ENCODE results near the gene TRDMT1. TPM values are rescaled to one million over a fixed set of nuclear protein-coding genes. Genes with fewer than 3 reads are reported as not detected.

The TRDMT1 gene
- polyA plus RNA-seq, 4 donors = 9.2 to 12.0 (median 10.6) TPM

GRCh38 chr10:17179002-17179401 is 22.5 kb downstream of the TRDMT1 start:
- DNase-seq (ENCODE audit: low read depth in 4 of 4, low spot score in 3 of 4) = no peak

DNA sequence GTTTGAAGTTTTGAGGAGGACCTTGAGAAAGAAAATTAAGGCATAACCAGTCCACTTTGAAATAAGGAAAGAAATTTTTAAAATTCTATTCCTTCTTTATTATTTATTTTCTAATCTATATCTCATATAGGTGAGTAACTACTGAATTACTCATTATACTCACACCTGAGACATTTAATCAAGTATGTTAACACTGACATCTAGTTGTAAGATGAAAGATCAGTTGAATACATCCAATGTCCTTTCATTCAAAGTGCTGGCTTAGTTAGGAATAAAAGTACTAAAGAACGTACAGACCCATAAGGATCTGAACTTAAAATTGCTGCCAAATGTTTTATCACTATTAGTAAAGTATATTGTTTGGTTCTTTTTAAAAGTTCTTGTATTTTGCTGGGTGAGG is 23.5 kb downstream of the TRDMT1 start:
- no peak for DNase-seq (ENCODE audit: low read depth in 4 of 4, low spot score in 3 of 4)

DNA sequence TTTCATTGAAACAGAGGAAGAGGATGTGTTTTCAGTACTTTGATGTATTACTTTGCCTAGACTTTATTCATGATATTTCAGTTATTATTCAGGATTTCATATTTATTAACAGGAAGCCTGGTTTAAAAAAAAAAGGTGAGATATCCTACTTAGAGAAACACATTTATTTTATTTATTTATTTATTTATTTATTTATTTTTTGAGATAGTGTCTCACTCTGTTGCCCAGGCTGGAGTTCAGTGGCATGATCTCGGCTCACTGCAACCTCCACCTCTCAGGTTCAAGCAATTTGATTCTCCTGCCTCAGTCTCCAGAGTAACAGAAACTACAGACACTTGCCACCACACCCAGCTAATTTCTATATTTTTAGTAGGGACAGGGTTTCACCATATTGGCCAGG is 24.5 kb downstream of the TRDMT1 start:
- no peak for DNase-seq (ENCODE audit: low read depth in 4 of 4, low spot score in 3 of 4)

GRCh38 chr10:17176091-17176490 is 25.4 kb downstream of the TRDMT1 start:
- no peak for DNase-seq (ENCODE audit: low read depth in 4 of 4, low spot score in 3 of 4)

GRCh38 chr10:17175551-17175950 is 25.9 kb downstream of the TRDMT1 start:
- no peak for DNase-seq (ENCODE audit: low read depth in 4 of 4, low spot score in 3 of 4)

DNA sequence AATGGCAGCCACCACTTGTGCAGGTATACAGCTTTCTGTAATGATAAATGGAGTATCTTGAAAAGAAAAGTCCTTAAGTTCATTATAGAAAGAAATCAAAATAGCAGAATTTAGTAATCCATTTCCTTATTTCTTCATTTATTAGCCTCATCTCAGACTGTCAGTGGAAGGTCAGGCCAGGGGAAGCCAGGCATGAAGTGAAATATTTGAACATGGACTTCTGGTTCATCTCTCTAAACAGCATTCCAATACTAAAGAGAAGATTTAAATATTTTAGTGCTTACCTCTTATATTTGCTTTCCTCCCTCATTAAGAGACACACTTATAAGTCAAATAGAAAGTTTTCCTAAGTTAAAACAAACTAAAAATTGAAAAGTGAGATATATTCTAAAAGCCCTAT is 26.8 kb downstream of the TRDMT1 start:
- no peak for DNase-seq (ENCODE audit: low read depth in 4 of 4, low spot score in 3 of 4)

DNA sequence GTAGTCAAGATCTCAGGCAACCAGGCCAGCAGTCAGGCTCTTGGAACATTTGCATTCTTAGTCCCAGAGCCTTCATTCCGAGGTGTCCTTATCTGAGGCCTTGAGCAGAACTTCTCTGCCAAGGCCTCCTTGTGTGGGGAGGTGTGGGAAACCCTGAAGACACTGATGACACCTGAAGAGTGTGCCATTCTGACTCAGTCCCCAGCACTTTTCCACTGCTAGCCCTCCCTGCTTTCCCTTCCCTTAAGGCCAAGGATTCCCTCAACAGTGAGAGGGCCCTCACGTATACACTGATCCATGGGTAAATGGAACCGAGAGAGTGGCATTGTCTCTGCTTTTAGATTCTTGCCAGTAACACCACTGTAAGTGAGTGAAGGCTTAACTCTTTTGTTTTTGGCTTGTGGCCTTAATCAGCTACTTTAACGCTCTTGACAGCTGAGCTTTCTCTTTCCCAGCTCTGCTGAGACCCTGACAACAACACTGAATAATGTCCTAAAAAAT is 30.3 kb downstream of the TRDMT1 start:
- no peak for DNase-seq (ENCODE audit: low read depth in 4 of 4, low spot score in 3 of 4)

- DNase-seq (ENCODE audit: low read depth in 4 of 4, low spot score in 3 of 4) = no peak
Observed at GRCh38 chr10:17169803-17170202, 31.7 kb downstream of the TRDMT1 start.

DNA sequence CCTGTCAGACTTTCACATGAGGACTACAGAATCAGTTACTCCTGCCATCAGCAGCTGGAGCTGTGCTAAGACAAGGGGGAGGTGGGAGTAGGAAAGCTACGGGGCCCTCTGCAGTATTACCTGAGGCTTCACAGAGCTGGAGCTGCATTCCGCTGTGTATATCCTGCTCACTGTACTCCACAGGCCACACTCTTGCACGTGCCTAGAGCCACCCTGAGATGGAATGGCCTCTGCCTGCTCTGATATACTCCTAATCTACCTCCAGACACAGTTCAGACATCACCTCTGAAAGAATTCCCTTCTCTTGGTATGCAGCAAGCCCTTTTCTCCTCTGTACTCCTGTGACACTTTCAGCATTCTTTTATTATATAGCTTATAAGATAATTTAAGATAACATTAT is 34.8 kb downstream of the TRDMT1 start:
- DNase-seq (ENCODE audit: low read depth in 4 of 4, low spot score in 3 of 4) = no peak

- DNase-seq (ENCODE audit: low read depth in 4 of 4, low spot score in 3 of 4) = no peak
Observed at GRCh38 chr10:17162828-17163227, 38.6 kb downstream of the TRDMT1 start.

DNA sequence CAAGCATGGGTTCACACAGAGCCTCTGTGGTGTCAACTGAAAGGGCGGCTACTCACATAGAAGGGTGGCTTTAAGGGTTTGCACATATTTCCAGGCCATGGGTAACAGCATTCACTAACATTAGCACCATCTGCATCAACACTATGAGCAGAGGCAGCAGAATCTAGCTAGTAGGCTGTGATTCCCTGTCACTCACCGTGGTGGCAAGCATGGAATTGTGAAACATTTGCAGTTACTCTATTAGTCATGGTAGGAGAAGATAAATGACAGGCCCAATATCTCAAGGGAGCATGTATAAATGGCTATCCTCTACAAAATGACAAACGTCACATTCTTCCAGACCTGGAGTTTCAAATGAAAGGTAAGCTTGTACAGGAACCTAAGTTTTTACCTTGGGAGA is 39.7 kb downstream of the TRDMT1 start:
- no peak for DNase-seq (ENCODE audit: low read depth in 4 of 4, low spot score in 3 of 4)

DNA sequence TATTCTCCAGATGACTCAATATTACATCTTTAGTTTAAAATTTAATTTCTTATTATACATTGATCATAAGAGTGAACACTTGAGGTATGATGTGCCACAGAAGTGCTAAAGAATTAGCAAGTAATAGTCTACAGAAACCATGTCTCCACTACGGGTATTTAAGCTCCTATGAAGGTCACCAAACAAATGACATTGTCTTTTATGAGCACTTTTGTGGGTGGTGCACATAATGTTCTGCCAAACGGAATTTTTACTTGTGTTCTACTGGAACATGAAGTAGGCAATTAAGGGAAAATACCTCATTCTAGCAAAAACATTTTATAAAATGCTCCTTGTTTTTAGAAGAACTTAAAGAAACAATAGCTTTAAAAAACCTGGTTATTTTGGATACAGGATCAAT is 44.4 kb downstream of the TRDMT1 start:
- no peak for DNase-seq (ENCODE audit: low read depth in 4 of 4, low spot score in 3 of 4)

GRCh38 chr10:17155826-17156225 is 45.6 kb downstream of the TRDMT1 start:
- DNase-seq (ENCODE audit: low read depth in 4 of 4, low spot score in 3 of 4) = no peak

- DNase-seq (ENCODE audit: low read depth in 4 of 4, low spot score in 3 of 4) = no peak
Observed at GRCh38 chr10:17154116-17154515, 47.4 kb downstream of the TRDMT1 start.

DNA sequence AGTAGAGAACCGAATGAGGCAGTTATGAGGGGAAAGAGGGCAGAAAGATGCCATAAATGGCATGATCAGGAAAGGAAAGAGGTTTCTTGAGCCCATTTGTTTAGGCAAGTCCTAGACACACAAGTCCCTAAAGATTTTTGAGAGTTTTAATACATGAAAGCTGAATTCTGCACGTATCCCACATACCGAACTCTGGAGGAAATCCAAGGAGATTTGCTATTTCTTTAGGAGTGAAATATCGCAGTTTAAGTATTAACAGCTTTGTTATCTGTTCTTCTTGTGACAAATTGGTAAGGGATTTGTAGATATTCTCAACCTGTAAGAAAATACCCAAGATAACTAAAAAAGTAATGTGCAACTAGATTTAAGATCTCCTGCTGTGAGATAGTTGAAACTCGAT is 48.2 kb downstream of the TRDMT1 start:
- no peak for DNase-seq (ENCODE audit: low read depth in 4 of 4, low spot score in 3 of 4)

DNA sequence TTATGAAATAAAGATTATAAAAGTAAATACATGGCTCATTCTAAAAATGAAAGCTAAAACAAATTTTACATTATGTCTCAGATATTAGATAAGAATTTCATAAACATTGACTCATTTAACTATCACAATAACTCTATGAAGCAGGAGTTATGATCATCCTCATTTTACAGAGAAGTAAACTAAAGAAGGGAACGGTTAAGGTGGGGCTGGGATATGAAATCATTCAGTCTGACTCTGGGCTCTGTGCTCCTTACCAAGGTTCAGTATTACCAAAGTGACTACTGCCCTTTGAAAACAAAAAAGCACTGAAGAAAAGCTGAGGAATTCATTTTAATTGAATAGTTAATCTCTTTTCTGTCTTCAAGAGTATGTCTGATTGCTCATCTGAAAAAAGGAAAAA is 49.8 kb downstream of the TRDMT1 start:
- DNase-seq (ENCODE audit: low read depth in 4 of 4, low spot score in 3 of 4) = no peak

DNA sequence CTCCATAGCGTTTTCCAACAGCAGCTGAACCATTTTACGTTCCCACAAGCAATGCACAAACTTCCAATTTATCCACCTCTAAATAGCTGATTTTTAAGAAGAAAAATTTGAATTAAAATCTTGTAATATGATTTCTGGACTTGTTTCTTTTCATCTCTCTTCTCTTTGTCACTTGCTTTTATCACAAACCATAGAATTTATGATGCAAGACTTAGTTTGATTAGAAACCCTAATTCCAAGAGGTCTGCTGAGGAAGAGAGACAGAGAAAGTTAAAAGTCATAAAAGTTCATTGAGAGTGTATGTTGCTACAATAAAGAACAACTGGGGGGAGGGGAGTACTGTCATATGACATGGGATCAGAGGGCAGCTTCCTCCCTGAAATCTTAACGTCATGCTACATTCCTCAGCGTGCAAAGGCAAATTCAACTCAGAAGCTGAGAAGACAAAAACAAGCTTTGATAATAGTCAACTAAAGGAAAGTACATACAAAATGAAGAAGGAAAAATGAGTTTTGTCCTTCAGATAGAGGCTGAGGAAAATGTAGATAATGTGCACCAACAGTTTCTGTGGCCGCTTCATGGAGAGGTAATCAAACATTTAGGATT is 53.5 kb downstream of the TRDMT1 start:
- peak; percentile 58 to 69 (median 62) for DNase-seq (ENCODE audit: low read depth in 4 of 4, low spot score in 3 of 4)

DNA sequence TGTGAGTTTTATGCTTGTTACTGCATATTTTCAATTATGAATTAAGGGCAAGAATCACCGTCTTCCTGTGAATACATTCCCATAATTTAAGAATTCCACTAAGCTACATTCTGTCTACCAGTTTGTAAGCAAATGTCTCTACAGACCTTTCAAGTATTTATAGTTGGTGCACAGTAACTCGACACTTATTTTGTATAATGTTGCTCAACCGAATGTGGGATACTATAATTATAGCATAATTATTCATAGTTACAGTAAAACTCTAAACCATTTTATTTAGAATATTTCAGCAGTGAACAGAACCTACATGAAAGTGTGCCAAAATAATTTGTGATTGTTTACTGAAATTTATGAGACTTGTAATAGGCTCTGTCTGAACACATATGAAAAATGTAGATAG is 54.6 kb downstream of the TRDMT1 start:
- DNase-seq (ENCODE audit: low read depth in 4 of 4, low spot score in 3 of 4) = no peak

DNA sequence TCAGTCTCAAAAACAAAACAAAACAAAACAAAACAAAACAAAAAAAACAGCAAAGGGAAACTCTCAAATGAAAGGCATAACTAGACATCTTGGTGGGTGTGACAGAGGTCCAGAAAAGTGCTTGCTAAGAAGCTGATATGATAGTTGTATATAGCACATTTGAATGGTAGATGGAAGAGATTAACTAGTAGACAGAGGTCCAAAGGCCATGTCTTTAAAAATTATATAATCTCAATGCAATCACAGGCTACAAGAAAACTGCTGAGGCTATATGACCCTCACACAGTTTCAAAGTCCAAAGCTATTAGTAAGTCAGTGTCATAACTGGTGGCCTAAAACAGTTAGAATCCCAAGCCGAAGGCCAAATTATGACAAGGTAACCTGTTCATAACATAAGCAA is 56.2 kb downstream of the TRDMT1 start:
- DNase-seq (ENCODE audit: low read depth in 4 of 4, low spot score in 3 of 4) = no peak

DNA sequence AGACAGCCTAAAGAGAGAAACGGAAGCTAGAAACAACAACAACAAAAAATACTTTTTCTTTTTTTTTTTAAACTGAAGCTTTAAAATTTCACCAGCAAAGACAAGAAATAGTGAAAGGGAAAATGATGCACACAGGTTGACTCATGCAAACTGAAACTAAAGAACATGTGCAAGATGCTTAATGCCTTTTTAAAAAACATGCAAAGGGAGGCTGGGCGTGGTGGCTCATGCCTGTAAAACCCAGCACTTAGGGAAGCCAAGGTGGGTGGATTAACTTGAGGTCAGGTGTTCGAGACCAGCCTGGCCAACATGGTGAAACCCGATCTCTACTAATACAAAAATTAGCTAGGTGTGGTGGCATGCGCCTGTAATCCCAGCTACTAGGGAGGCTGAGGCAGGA is 56.7 kb downstream of the TRDMT1 start:
- DNase-seq (ENCODE audit: low read depth in 4 of 4, low spot score in 3 of 4) = no peak

DNA sequence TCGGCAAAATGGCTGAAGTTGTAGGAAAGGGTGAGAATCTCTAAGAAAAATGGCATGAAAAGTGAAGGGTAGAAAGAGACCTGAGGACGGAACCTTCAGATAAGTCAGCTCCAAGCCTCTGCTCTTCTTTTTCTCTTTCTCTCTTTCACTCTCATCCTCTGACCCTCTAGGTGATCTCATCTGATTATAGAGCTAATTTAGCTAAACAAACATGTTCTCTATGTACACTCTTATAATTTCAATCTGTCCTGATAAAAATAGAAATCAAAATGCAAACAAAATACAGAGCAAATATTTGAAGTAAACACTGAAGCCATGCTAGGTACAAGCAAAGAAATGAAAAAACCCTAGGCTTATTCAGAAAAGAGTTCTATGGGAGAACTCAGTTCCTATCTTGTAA is 57.4 kb downstream of the TRDMT1 start:
- no peak for DNase-seq (ENCODE audit: low read depth in 4 of 4, low spot score in 3 of 4)

GRCh38 chr10:17143055-17143690 is 58.3 kb downstream of the TRDMT1 start:
- DNase-seq (ENCODE audit: low read depth in 4 of 4, low spot score in 3 of 4) = no peak

All from left renal pelvis (tissue), 4 donors.